MCF 10A (cell line): Measurements from ENCODE around the gene NPC1. TPM values are rescaled to one million over a fixed set of nuclear protein-coding genes. Genes with fewer than 3 reads are reported as not detected.

Experiments
- BruUV-seq: library from RNA; stranded (reverse); fragments of 400-500 nt; replicated peaks from 2 replicates; lab custom pipeline; 2021; lab: Mats Ljungman, UMichigan
- CTCF ChIA-PET: fragments of 300-600 bp; sonication (Branson Sonifier 250); formaldehyde crosslinking; extraction: SDS; loops from one replicate; lab custom pipeline; 2021; ENCODE audit warnings: antibody characterized with exemption, inconsistent platforms; lab: Yijun Ruan, JAX
- POLR2A ChIA-PET: fragments of 300-600, 350-650 bp; sonication (Branson Sonifier 250); formaldehyde crosslinking; extraction: SDS; loops from one replicate; lab custom pipeline; 2020; ENCODE audit warnings: antibody characterized with exemption, inconsistent platforms; lab: Yijun Ruan, JAX
- DNase-seq: peaks from one replicate; pipeline ENCODE4 v3.0.0-alpha.2; 2018; ENCODE audit not compliant: unreplicated experiment
- H3K27ac Mint-ChIP-seq: one replicate; pipeline ENCODE4 v1.8.0; 2022; ENCODE audit warnings: mild to moderate bottlenecking, low read depth, mixed read lengths; ENCODE audit not compliant: unreplicated experiment
- H3K27me3 Mint-ChIP-seq: one replicate; pipeline ENCODE4 v1.8.0; 2022; ENCODE audit warnings: mixed read lengths; ENCODE audit not compliant: insufficient read depth, unreplicated experiment
- H3K36me3 Mint-ChIP-seq: one replicate; pipeline ENCODE4 v1.8.0; 2022; ENCODE audit warnings: mild to moderate bottlenecking, moderate library complexity, mixed read lengths; ENCODE audit not compliant: insufficient read depth, unreplicated experiment
- H3K4me1 Mint-ChIP-seq: one replicate; pipeline ENCODE4 v1.8.0; 2022; ENCODE audit warnings: mixed read lengths; ENCODE audit not compliant: insufficient read depth, unreplicated experiment
- H3K4me3 Mint-ChIP-seq: one replicate; pipeline ENCODE4 v1.8.0; 2022; ENCODE audit warnings: mild to moderate bottlenecking, moderate library complexity, mixed read lengths; ENCODE audit not compliant: unreplicated experiment
- H3K9me3 Mint-ChIP-seq: one replicate; pipeline ENCODE4 v1.8.0; 2022; ENCODE audit warnings: mixed read lengths; ENCODE audit not compliant: unreplicated experiment
- intact Hi-C: fragments of 100-400 bp; cut with micrococcal nuclease; formaldehyde crosslinking; loops from 2 replicates; pipeline ENCODE4 v1.14.1; 2022
- total RNA-seq: library from RNA; stranded (reverse); gene quantifications from 2 replicates; pipeline ENCODE4 v1.2.3, GENCODE V29; 2022
- TF ChIP-seq, protein P1 (sequence below): fragments of 200-600 bp; IDR thresholded peaks from one replicate; pipeline ENCODE4 v1.8.0; 2022; ENCODE audit warnings: antibody characterized with exemption, mild to moderate bottlenecking; ENCODE audit not compliant: unreplicated experiment

The NPC1 gene
- total RNA-seq, 1 experiment from 2014 or later, result 60.4 TPM

DNA sequence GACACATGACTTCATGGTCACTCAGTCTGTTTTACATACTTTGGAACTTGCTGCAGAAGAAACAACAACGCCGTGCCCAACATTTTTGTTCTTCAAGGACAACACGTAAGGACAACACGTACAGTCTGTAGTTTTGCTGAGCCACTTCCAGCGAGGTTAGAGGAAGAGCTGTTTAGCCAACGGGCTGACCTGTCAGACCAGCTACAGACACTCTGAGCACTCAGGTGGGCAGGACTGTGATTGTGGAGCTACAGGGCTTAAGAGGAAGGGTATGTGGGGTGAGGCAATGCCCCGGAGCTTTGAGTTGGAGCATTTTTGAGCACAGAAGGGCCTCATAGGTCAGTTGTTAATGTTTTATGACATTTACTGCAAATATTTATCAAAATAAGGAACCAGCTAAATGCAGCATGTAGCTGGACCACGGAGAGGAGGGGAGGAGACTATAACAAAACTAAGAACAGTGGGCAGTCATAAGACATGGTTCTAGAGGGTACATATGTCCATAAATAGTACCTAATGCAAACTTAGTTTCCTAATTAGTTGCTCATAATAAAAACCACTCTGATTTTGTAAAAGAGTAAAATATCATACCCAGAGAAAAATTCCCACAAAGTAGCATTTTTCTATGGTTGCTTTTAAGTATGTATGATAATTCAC lies 26.3 kb upstream of the NPC1 start:
- no peak overlapping the region for H3K4me3 Mint-ChIP-seq
- ChIA-PET CTCF (interaction anchor here (0.6 to 4.2 kb wide), 5 partner anchors 9 to 208 kb away, joined by 3 to 30 read pairs (median 4); no protein-coding TSS in a partner anchor), POLR2A (interaction anchor here (1.2 kb wide), 1 partner anchor 19 kb away, joined by 3 read pairs; no protein-coding TSS in a partner anchor)

GRCh38 chr18:23609390-23610023 lies 23.2 kb upstream of the NPC1 start:
- TF ChIP-seq, protein P1, sequence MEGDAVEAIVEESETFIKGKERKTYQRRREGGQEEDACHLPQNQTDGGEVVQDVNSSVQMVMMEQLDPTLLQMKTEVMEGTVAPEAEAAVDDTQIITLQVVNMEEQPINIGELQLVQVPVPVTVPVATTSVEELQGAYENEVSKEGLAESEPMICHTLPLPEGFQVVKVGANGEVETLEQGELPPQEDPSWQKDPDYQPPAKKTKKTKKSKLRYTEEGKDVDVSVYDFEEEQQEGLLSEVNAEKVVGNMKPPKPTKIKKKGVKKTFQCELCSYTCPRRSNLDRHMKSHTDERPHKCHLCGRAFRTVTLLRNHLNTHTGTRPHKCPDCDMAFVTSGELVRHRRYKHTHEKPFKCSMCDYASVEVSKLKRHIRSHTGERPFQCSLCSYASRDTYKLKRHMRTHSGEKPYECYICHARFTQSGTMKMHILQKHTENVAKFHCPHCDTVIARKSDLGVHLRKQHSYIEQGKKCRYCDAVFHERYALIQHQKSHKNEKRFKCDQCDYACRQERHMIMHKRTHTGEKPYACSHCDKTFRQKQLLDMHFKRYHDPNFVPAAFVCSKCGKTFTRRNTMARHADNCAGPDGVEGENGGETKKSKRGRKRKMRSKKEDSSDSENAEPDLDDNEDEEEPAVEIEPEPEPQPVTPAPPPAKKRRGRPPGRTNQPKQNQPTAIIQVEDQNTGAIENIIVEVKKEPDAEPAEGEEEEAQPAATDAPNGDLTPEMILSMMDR, result no peak
- BruUV-seq, result no TSS peak
- H3K27ac Mint-ChIP-seq, result no peak overlapping the region
- POLR2A ChIA-PET, result interaction anchor here (1.3 kb wide), 1 partner anchor 17 kb away, joined by 4 read pairs; no protein-coding TSS in a partner anchor
- no peaks in the 10 kb centered on the region for H3K27me3 Mint-ChIP-seq
- no peaks in the 10 kb centered on the region for H3K4me1 Mint-ChIP-seq
- H3K4me3 Mint-ChIP-seq, result no peak overlapping the region
- intact Hi-C loops, result no loop called here
- no peaks in the 10 kb centered on the region for H3K9me3 Mint-ChIP-seq
- DNase-seq, result no peak
- CTCF ChIA-PET, result no interaction called here
- peaks cover 7% of the 10 kb centered on the region for H3K36me3 Mint-ChIP-seq

More for the DNA sequence above, 26.3 kb upstream of the NPC1 start:
- intact Hi-C loops, result no loop called here
- Mint-ChIP-seq H3K9me3 (no peaks in the 10 kb centered on the region), H3K27me3 (no peaks in the 10 kb centered on the region), H3K27ac (no peak overlapping the region), H3K4me1 (no peaks in the 10 kb centered on the region), H3K36me3 (no peaks in the 10 kb centered on the region)
- DNase-seq, result no peak
- no TSS peak for BruUV-seq
- TF ChIP-seq, protein P1, result no peak

- BruUV-seq, result no TSS peak
- ChIA-PET CTCF (interaction anchor here (2.1 to 2.7 kb wide), 2 partner anchors 14 to 95 kb away, joined by 13 to 19 read pairs; no protein-coding TSS in a partner anchor), POLR2A (interaction anchor here (1.3 kb wide), 1 partner anchor 18 kb away, joined by 4 read pairs; no protein-coding TSS in a partner anchor)
- TF ChIP-seq, protein P1, result no peak
- H3K9me3 Mint-ChIP-seq, result no peaks in the 10 kb centered on the region
- no peak overlapping the region for H3K4me3 Mint-ChIP-seq
- intact Hi-C loops, result no loop called here
- H3K27ac Mint-ChIP-seq, result no peak overlapping the region
- no peak for DNase-seq
- no peaks in the 10 kb centered on the region for H3K4me1 Mint-ChIP-seq
- no peaks in the 10 kb centered on the region for H3K27me3 Mint-ChIP-seq
- H3K36me3 Mint-ChIP-seq, result peaks cover 7% of the 10 kb centered on the region
Observed at GRCh38 chr18:23608211-23608610, 21.9 kb upstream of the NPC1 start.

GRCh38 chr18:23605941-23606340 lies 19.6 kb upstream of the NPC1 start:
- no peak overlapping the region for H3K4me3 Mint-ChIP-seq
- DNase-seq, result no peak
- no peaks in the 10 kb centered on the region for H3K4me1 Mint-ChIP-seq
- TF ChIP-seq, protein P1, result no peak
- H3K36me3 Mint-ChIP-seq, result peaks cover 7% of the 10 kb centered on the region
- H3K27me3 Mint-ChIP-seq, result no peaks in the 10 kb centered on the region
- no TSS peak for BruUV-seq
- ChIA-PET CTCF (interaction anchor here (2.1 to 2.7 kb wide), 2 partner anchors 16 to 97 kb away, joined by 13 to 19 read pairs; no protein-coding TSS in a partner anchor), POLR2A (no interaction called here)
- no peaks in the 10 kb centered on the region for H3K9me3 Mint-ChIP-seq
- H3K27ac Mint-ChIP-seq, result no peak overlapping the region
- intact Hi-C loops, result no loop called here
